ENCODE results near the gene PTPRE. TPM values are rescaled to one million over a fixed set of nuclear protein-coding genes. Genes with fewer than 3 reads are reported as not detected.

PTPRE gene
- total and polyA plus RNA-seq, 4 donors: 30.9 to 46.9 (median 37.2) TPM

GRCh38 chr10:127945948-127946711 is 39.2 kb downstream of the PTPRE start:
- Histone ChIP-seq H3K9me3 (ENCODE audit: control insufficient read depth, insufficient read depth, low read length) (no peaks in the 10 kb centered on the region), H3K4me1 (ENCODE audit: control insufficient read depth, insufficient read depth, low read length) (no peaks in the 10 kb centered on the region), H3K4me3 (ENCODE audit: low read depth, low read length) (no peak overlapping the region), H3K36me3 (ENCODE audit: control insufficient read depth, insufficient read depth, low read length) (no peaks in the 10 kb centered on the region), H3K27ac (ENCODE audit: low read depth, low read length) (no peak overlapping the region), H3K27me3 (ENCODE audit: control insufficient read depth, insufficient read depth, low read length) (no peaks in the 10 kb centered on the region)
- WGBS (ENCODE audit: insufficient coverage): no CpG with 5 or more reads among the region's 6 CpGs
- peak in 1 of 6 donors; percentile 74 for DNase-seq (ENCODE audit: low read depth in 4 of 6, low spot score in 6 of 6)

DNA sequence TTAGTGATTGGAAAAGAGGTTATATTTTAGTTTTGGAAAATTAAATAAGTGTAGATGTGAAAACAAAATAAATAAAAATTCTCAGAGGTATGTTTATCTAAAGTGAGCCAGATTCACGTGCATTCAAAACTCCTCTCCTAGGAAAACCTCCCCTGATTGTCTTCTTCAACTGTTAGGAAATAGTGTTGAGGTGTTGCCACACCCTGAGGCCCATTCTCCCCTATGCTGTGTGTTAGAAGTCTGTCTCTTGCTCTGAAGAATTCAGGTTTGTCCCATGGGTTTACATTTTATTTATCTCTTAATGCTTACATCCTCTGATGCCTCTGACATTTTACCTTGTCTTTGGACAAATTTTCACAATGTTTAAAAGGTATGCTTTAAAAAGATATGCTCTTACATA is 40.3 kb downstream of the PTPRE start:
- no peak for DNase-seq (ENCODE audit: low read depth in 4 of 6, low spot score in 6 of 6)
- Histone ChIP-seq H3K27ac (ENCODE audit: low read depth, low read length) (no peak overlapping the region), H3K36me3 (ENCODE audit: control insufficient read depth, insufficient read depth, low read length) (no peaks in the 10 kb centered on the region), H3K4me3 (ENCODE audit: low read depth, low read length) (no peak overlapping the region), H3K9me3 (ENCODE audit: control insufficient read depth, insufficient read depth, low read length) (no peaks in the 10 kb centered on the region), H3K27me3 (ENCODE audit: control insufficient read depth, insufficient read depth, low read length) (no peaks in the 10 kb centered on the region), H3K4me1 (ENCODE audit: control insufficient read depth, insufficient read depth, low read length) (no peaks in the 10 kb centered on the region)
- WGBS (ENCODE audit: insufficient coverage): no CpG with 5 or more reads among the region's 1 CpG

DNA sequence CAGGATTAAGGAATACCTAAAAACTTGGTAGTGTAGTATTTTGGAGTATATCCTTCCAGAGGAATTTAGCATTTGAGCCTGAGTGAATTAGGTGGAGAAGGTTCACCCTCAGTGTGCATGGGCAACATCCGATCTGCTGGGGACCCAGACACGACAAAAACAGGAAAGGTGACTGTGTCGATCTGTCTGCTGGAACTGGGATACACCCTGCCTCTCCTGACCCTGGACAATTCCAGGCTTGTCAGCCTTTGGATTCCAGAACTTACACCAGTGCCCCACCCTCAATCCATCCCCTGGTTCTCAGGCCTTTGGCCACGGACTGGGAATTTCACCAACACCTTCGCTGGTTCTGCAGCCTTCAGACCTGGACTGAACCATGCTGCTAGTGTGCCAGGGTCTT is 41.9 kb downstream of the PTPRE start:
- H3K4me3 ChIP-seq (ENCODE audit: low read depth, low read length): no peak overlapping the region
- no peaks in the 10 kb centered on the region for H3K27me3 ChIP-seq (ENCODE audit: control insufficient read depth, insufficient read depth, low read length)
- H3K9me3 ChIP-seq (ENCODE audit: control insufficient read depth, insufficient read depth, low read length): no peaks in the 10 kb centered on the region
- H3K27ac ChIP-seq (ENCODE audit: low read depth, low read length): no peak overlapping the region
- H3K36me3 ChIP-seq (ENCODE audit: control insufficient read depth, insufficient read depth, low read length): no peaks in the 10 kb centered on the region
- no peak for DNase-seq (ENCODE audit: low read depth in 4 of 6, low spot score in 6 of 6)
- WGBS (ENCODE audit: insufficient coverage): 95% methylated on average over 5 of the region's 5 CpGs
- no peaks in the 10 kb centered on the region for H3K4me1 ChIP-seq (ENCODE audit: control insufficient read depth, insufficient read depth, low read length)

- H3K9me3 ChIP-seq (ENCODE audit: control insufficient read depth, insufficient read depth, low read length): no peaks in the 10 kb centered on the region
- WGBS (ENCODE audit: insufficient coverage): 100% methylated on average over 1 of the region's 3 CpGs
- no peaks in the 10 kb centered on the region for H3K36me3 ChIP-seq (ENCODE audit: control insufficient read depth, insufficient read depth, low read length)
- H3K27ac ChIP-seq (ENCODE audit: low read depth, low read length): no peak overlapping the region
- no peaks in the 10 kb centered on the region for H3K27me3 ChIP-seq (ENCODE audit: control insufficient read depth, insufficient read depth, low read length)
- no peak overlapping the region for H3K4me3 ChIP-seq (ENCODE audit: low read depth, low read length)
- no peak for DNase-seq (ENCODE audit: low read depth in 4 of 6, low spot score in 6 of 6)
- H3K4me1 ChIP-seq (ENCODE audit: control insufficient read depth, insufficient read depth, low read length): no peaks in the 10 kb centered on the region
Measured at GRCh38 chr10:127949831-127950230, 42.9 kb downstream of the PTPRE start.

- Histone ChIP-seq H3K9me3 (ENCODE audit: control insufficient read depth, insufficient read depth, low read length) (peaks cover 5% of the 10 kb centered on the region), H3K27me3 (ENCODE audit: control insufficient read depth, insufficient read depth, low read length) (no peaks in the 10 kb centered on the region), H3K36me3 (ENCODE audit: control insufficient read depth, insufficient read depth, low read length) (no peaks in the 10 kb centered on the region), H3K4me1 (ENCODE audit: control insufficient read depth, insufficient read depth, low read length) (no peaks in the 10 kb centered on the region), H3K4me3 (ENCODE audit: low read depth, low read length) (no peak overlapping the region), H3K27ac (ENCODE audit: low read depth, low read length) (no peak overlapping the region)
- no peak for DNase-seq (ENCODE audit: low read depth in 4 of 6, low spot score in 6 of 6)
- WGBS (ENCODE audit: insufficient coverage): 71% methylated on average over 1 of the region's 2 CpGs
Measured at GRCh38 chr10:127951861-127952574, 45.1 kb downstream of the PTPRE start.

DNA sequence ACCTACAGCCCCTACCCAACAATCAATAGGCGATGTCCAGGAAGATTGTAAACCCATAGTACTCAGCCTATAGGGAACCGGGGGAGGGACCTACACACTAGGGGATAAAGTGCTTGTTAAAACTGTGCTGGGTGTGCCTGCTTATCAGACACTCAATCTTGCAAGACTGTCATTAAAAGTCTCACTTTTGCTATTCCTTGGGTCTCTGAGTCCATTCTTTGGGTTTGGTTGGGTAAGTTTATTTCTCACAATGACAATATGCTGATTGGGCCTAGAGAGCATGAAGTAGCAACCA is 45.6 kb downstream of the PTPRE start:
- Histone ChIP-seq H3K27me3 (ENCODE audit: control insufficient read depth, insufficient read depth, low read length) (no peaks in the 10 kb centered on the region), H3K4me3 (ENCODE audit: low read depth, low read length) (no peak overlapping the region), H3K9me3 (ENCODE audit: control insufficient read depth, insufficient read depth, low read length) (peaks cover 5% of the 10 kb centered on the region), H3K27ac (ENCODE audit: low read depth, low read length) (no peak overlapping the region), H3K36me3 (ENCODE audit: control insufficient read depth, insufficient read depth, low read length) (no peaks in the 10 kb centered on the region), H3K4me1 (ENCODE audit: control insufficient read depth, insufficient read depth, low read length) (no peaks in the 10 kb centered on the region)
- WGBS (ENCODE audit: insufficient coverage): no CpG with 5 or more reads among the region's 2 CpGs
- no peak for DNase-seq (ENCODE audit: low read depth in 4 of 6, low spot score in 6 of 6)

DNA sequence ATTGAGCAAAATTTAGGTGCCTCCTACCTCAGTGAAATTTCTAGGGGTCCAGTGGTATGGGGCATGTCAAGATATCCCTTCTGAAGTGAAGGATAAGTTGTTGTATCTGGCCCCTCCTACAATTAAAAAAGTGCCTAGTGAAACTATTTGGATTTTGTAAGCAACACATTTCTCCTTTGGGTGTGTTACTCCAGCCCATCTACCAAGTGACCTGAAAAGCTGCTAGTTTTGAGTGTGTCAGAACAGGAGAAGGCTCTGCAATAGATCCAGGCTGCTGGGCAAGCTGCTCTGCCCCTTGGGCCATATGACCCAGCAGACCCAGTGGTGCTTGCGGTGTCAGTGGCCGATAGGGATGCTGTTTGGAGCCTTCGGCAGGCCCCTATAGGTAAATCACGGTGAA is 46.0 kb downstream of the PTPRE start:
- no peak for DNase-seq (ENCODE audit: low read depth in 4 of 6, low spot score in 6 of 6)
- Histone ChIP-seq H3K4me1 (ENCODE audit: control insufficient read depth, insufficient read depth, low read length) (no peaks in the 10 kb centered on the region), H3K27ac (ENCODE audit: low read depth, low read length) (no peak overlapping the region), H3K36me3 (ENCODE audit: control insufficient read depth, insufficient read depth, low read length) (no peaks in the 10 kb centered on the region), H3K27me3 (ENCODE audit: control insufficient read depth, insufficient read depth, low read length) (no peaks in the 10 kb centered on the region), H3K9me3 (ENCODE audit: control insufficient read depth, insufficient read depth, low read length) (peaks cover 5% of the 10 kb centered on the region), H3K4me3 (ENCODE audit: low read depth, low read length) (no peak overlapping the region)
- 88% methylated on average over 4 of the region's 4 CpGs for whole genome bisulfite sequencing (ENCODE audit: insufficient coverage)

- Histone ChIP-seq H3K27ac (ENCODE audit: low read depth, low read length) (no peak overlapping the region), H3K27me3 (ENCODE audit: control insufficient read depth, insufficient read depth, low read length) (no peaks in the 10 kb centered on the region), H3K4me3 (ENCODE audit: low read depth, low read length) (no peak overlapping the region), H3K9me3 (ENCODE audit: control insufficient read depth, insufficient read depth, low read length) (peaks cover 5% of the 10 kb centered on the region), H3K36me3 (ENCODE audit: control insufficient read depth, insufficient read depth, low read length) (no peaks in the 10 kb centered on the region), H3K4me1 (ENCODE audit: control insufficient read depth, insufficient read depth, low read length) (peaks cover under 1% of the 10 kb centered on the region)
- WGBS (ENCODE audit: insufficient coverage): no CpG with 5 or more reads among the region's 1 CpG
- no peak for DNase-seq (ENCODE audit: low read depth in 4 of 6, low spot score in 6 of 6)
Measured at GRCh38 chr10:127953876-127954275, 47.0 kb downstream of the PTPRE start.

- Histone ChIP-seq H3K4me3 (ENCODE audit: low read depth, low read length) (no peak overlapping the region), H3K4me1 (ENCODE audit: control insufficient read depth, insufficient read depth, low read length) (peaks cover 35% of the 10 kb centered on the region), H3K27me3 (ENCODE audit: control insufficient read depth, insufficient read depth, low read length) (no peaks in the 10 kb centered on the region), H3K36me3 (ENCODE audit: control insufficient read depth, insufficient read depth, low read length) (peaks cover 3% of the 10 kb centered on the region), H3K27ac (ENCODE audit: low read depth, low read length) (peak overlapping the region; percentile 17), H3K9me3 (ENCODE audit: control insufficient read depth, insufficient read depth, low read length) (peaks cover 5% of the 10 kb centered on the region)
- WGBS (ENCODE audit: insufficient coverage): no CpG with 5 or more reads among the region's 1 CpG
- no peak for DNase-seq (ENCODE audit: low read depth in 4 of 6, low spot score in 6 of 6)
Measured at GRCh38 chr10:127959428-127959827, 52.5 kb downstream of the PTPRE start.

GRCh38 chr10:127961071-127961470 is 54.2 kb downstream of the PTPRE start:
- DNase-seq (ENCODE audit: low read depth in 4 of 6, low spot score in 6 of 6): peak in 2 of 6 donors; percentile 59 to 61
- WGBS (ENCODE audit: insufficient coverage): 53% methylated on average over 6 of the region's 9 CpGs
- Histone ChIP-seq H3K4me3 (ENCODE audit: low read depth, low read length) (no peak overlapping the region), H3K27me3 (ENCODE audit: control insufficient read depth, insufficient read depth, low read length) (no peaks in the 10 kb centered on the region), H3K9me3 (ENCODE audit: control insufficient read depth, insufficient read depth, low read length) (peaks cover 3% of the 10 kb centered on the region), H3K4me1 (ENCODE audit: control insufficient read depth, insufficient read depth, low read length) (peaks cover 39% of the 10 kb centered on the region), H3K27ac (ENCODE audit: low read depth, low read length) (peak overlapping the region; percentile 57), H3K36me3 (ENCODE audit: control insufficient read depth, insufficient read depth, low read length) (peaks cover 3% of the 10 kb centered on the region)

All from spinal cord (tissue), 10 donors.